CD14-positive monocyte (primary cell): ENCODE results near the gene RHEB. TPM values are rescaled to one million over a fixed set of nuclear protein-coding genes. Genes with fewer than 3 reads are reported as not detected.

ENCODE experiments used
- DNase-seq, 3 donors: peaks; one replicate each; pipeline ENCODE4 v3.0.0-alpha.2; 2011 to 2022
- H2AFZ ChIP-seq: 2 replicates; pipeline ENCODE4 v1.6.0; 2012; ENCODE audit warnings: mild to moderate bottlenecking, low read depth, low read length, inconsistent platforms; ENCODE audit not compliant: insufficient read depth, poor library complexity, severe bottlenecking
- H3K27ac ChIP-seq, 2 donors: 1 replicate in 1 of 2; 2 replicates in 1 of 2; pipeline ENCODE4 v1.5.1; 2012 to 2013; ENCODE audit warnings: low read length in 2 of 2, control low read depth in 1 of 2, inconsistent platforms in 1 of 2, low read depth in 1 of 2, mild to moderate bottlenecking in 1 of 2
- H3K27me3 ChIP-seq, 2 donors: one replicate each; pipeline versions ENCODE4 v1.6.0 to v1.6.1; 2011 to 2013; ENCODE audit warnings: low read length in 2 of 2; ENCODE audit not compliant: control insufficient read depth in 2 of 2, insufficient read depth in 2 of 2
- H3K36me3 ChIP-seq, 2 donors: replicated peaks in 1 of 2; 1 replicate in 1 of 2; 2 replicates in 1 of 2; pipeline versions ENCODE4 v1.5.1 to v1.6.1; 2012 to 2013; ENCODE audit warnings: low read length in 2 of 2, control low read depth in 1 of 2, inconsistent platforms in 1 of 2, mild to moderate bottlenecking in 1 of 2; ENCODE audit not compliant: insufficient read depth in 2 of 2, control insufficient read depth in 1 of 2
- H3K4me1 ChIP-seq, 2 donors: 1 replicate in 1 of 2; 2 replicates in 1 of 2; pipeline versions ENCODE4 v1.5.1 to v1.6.1; 2012 to 2013; ENCODE audit warnings: low read length in 2 of 2, control low read depth in 1 of 2, inconsistent platforms in 1 of 2, mild to moderate bottlenecking in 1 of 2, moderate library complexity in 1 of 2; ENCODE audit not compliant: insufficient read depth in 2 of 2, control insufficient read depth in 1 of 2
- H3K4me2 ChIP-seq: replicated peaks from 2 replicates; pipeline ENCODE3; 2012; ENCODE audit warnings: low read length, moderate library complexity, mild to moderate bottlenecking; ENCODE audit not compliant: poor library complexity, severe bottlenecking; ENCODE audit errors: extremely low read depth
- H3K4me3 ChIP-seq, 3 experiments: fragments of 200-600 bp in 1 of 3; sonication (generic) in 1 of 3; replicated peaks in 1 of 3; 1 replicate in 2 of 3; 2 replicates in 1 of 3; pipeline ENCODE4 v1.5.1; 2011 to 2013; ENCODE audit warnings: low read length in 3 of 3, mild to moderate bottlenecking in 3 of 3, control low read depth in 2 of 3, low read depth in 2 of 3, inconsistent platforms in 1 of 3, moderate library complexity in 1 of 3
- H3K79me2 ChIP-seq: 2 replicates; pipeline ENCODE4 v1.6.0; 2012; ENCODE audit warnings: mild to moderate bottlenecking, control low read depth, inconsistent platforms, low read length, moderate library complexity; ENCODE audit not compliant: insufficient read depth
- H3K9ac ChIP-seq: 2 replicates; pipeline ENCODE4 v1.6.0; 2017; ENCODE audit warnings: low read length, mild to moderate bottlenecking; ENCODE audit not compliant: insufficient read depth, poor library complexity, severe bottlenecking
- H3K9me3 ChIP-seq, 2 donors: replicated peaks in 1 of 2; 1 replicate in 1 of 2; 2 replicates in 1 of 2; pipeline versions ENCODE4 v1.5.1 to v1.6.1; 2012 to 2013; ENCODE audit warnings: low read length in 2 of 2, control low read depth in 1 of 2; ENCODE audit not compliant: control insufficient read depth in 1 of 2, insufficient read depth in 1 of 2
- H4K20me1 ChIP-seq: 2 replicates; pipeline ENCODE4 v1.6.0; 2012; ENCODE audit warnings: mild to moderate bottlenecking, low read length, control low read depth, moderate library complexity; ENCODE audit not compliant: insufficient read depth
- H3K27ac Mint-ChIP-seq, 7 donors: one replicate each; pipeline ENCODE4 v1.8.0; 2020; ENCODE audit warnings: mild to moderate bottlenecking in 7 of 7, mixed read lengths in 7 of 7, moderate library complexity in 6 of 7, inconsistent platforms in 2 of 7
- H3K27me3 Mint-ChIP-seq, 3 donors: one replicate each; pipeline ENCODE4 v1.8.0; 2021 to 2022; ENCODE audit warnings: low read depth in 3 of 3, mild to moderate bottlenecking in 3 of 3, mixed read lengths in 3 of 3, moderate library complexity in 3 of 3, inconsistent platforms in 1 of 3
- H3K36me3 Mint-ChIP-seq, 2 donors: one replicate each; pipeline ENCODE4 v1.8.0; 2020; ENCODE audit warnings: mixed read lengths in 2 of 2, inconsistent platforms in 1 of 2, mild to moderate bottlenecking in 1 of 2
- H3K4me1 Mint-ChIP-seq: one replicate; pipeline ENCODE4 v1.8.0; 2020; ENCODE audit warnings: mild to moderate bottlenecking, mixed read lengths
- H3K4me3 Mint-ChIP-seq, 2 donors: one replicate each; pipeline ENCODE4 v1.8.0; 2020; ENCODE audit warnings: mild to moderate bottlenecking in 2 of 2, mixed read lengths in 2 of 2, moderate library complexity in 1 of 2
- H3K9me3 Mint-ChIP-seq, 7 donors: one replicate each; pipeline ENCODE4 v1.8.0; 2020 to 2022; ENCODE audit warnings: mixed read lengths in 7 of 7, mild to moderate bottlenecking in 6 of 7, moderate library complexity in 6 of 7, inconsistent platforms in 2 of 7
- CTCF ChIP-seq: fragments of 200-600 bp; IDR thresholded peaks from one replicate; pipeline ENCODE4 v1.8.0; 2022; ENCODE audit warnings: antibody characterized with exemption, mild to moderate bottlenecking
- WGBS: methylation state at CpG from one replicate; pipeline ENCODE4 v1.1.5; 2013; ENCODE audit warnings: missing lambda C conversion rate; ENCODE audit not compliant: insufficient coverage; 5-methylcytosine and 5-hydroxymethylcytosine counted together
- intact Hi-C, 2 donors: fragments of 100-400 bp; cut with micrococcal nuclease; formaldehyde crosslinking; loops; one replicate each; pipeline versions ENCODE4 v1.15.0 to v1.15.1; 2023
- polyA plus RNA-seq, 3 donors: library from polyadenylated mRNA; depleted of rRNA in 1 of 3; unstranded in 2 of 3; stranded (reverse) in 1 of 3; fragments of 300-500 nt in 2 of 3; fragments of >200 nt in 1 of 3; fragmentation: Illumina TruSeq in 2 of 3; gene quantifications; 1 replicate in 2 of 3; 2 replicates in 1 of 3; pipeline ENCODE4 v1.2.3, GENCODE V29; 2012 to 2021

The RHEB gene
- polyA plus RNA-seq, 3 donors = 20.4 to 96.1 (median 95.8) TPM

- H3K27ac Mint-ChIP-seq = peak overlapping the region in 4 of 7 donors; percentile 20 to 87 (median 52)
- peaks cover 0 to 4% (median 0%) of the 10 kb centered on the region in 7 donors for H3K9me3 Mint-ChIP-seq
- H3K27me3 Mint-ChIP-seq = peaks cover 21 to 34% (median 25%) of the 10 kb centered on the region in 3 donors
- H3K79me2 ChIP-seq = no peaks in the 10 kb centered on the region
- H3K4me2 ChIP-seq = no peak overlapping the region
- no peak for DNase-seq
- no peak for TF ChIP-seq CTCF
- H2AFZ ChIP-seq = no peak overlapping the region
- intact Hi-C loops = no loop called here
- no peaks in the 10 kb centered on the region for H3K36me3 ChIP-seq
- H3K4me3 ChIP-seq = no peak overlapping the region
- H3K27me3 ChIP-seq = peaks cover 5 to 22% of the 10 kb centered on the region in 2 donors
- H3K4me1 Mint-ChIP-seq = peaks cover 27% of the 10 kb centered on the region
- H3K27ac ChIP-seq = no peak overlapping the region
- H3K36me3 Mint-ChIP-seq = no peaks in the 10 kb centered on the region
- no peaks in the 10 kb centered on the region for H4K20me1 ChIP-seq
- peaks cover 13 to 19% of the 10 kb centered on the region in 2 donors for H3K4me1 ChIP-seq
- no peaks in the 10 kb centered on the region for H3K9me3 ChIP-seq
- no peak overlapping the region for H3K9ac ChIP-seq
- WGBS = 84% methylated on average over 7 of the region's 10 CpGs
- peak overlapping the region in 1 of 2 donors; percentile 42 for H3K4me3 Mint-ChIP-seq
Measured at GRCh38 chr7:151440799-151441445, 78.8 kb downstream of the RHEB start.

- H3K4me1 ChIP-seq = peaks cover 13 to 19% of the 10 kb centered on the region in 2 donors
- Mint-ChIP-seq H3K36me3 (no peaks in the 10 kb centered on the region), H3K9me3 (peaks cover 0 to 4% (median 0%) of the 10 kb centered on the region in 7 donors), H3K4me1 (peaks cover 27% of the 10 kb centered on the region), H3K4me3 (peak within 1 kb of the TSS in 1 of 2 donors; percentile 74), H3K27me3 (peaks cover 21 to 34% (median 25%) of the 10 kb centered on the region in 3 donors), H3K27ac (peak within 1 kb of the TSS in 4 of 7 donors; percentile 10 to 87 (median 56))
- H2AFZ ChIP-seq = peak within 1 kb of the TSS; percentile 21
- intact Hi-C loops = no loop called here
- H3K4me2 ChIP-seq = peak within 1 kb of the TSS; percentile 46
- H3K27ac ChIP-seq = no peak within 1 kb of the TSS
- DNase-seq = no peak
- no peaks in the 10 kb centered on the region for H3K36me3 ChIP-seq
- H3K9ac ChIP-seq = no peak within 1 kb of the TSS
- peaks cover 5 to 22% of the 10 kb centered on the region in 2 donors for H3K27me3 ChIP-seq
- 26% methylated on average over 38 of the region's 51 CpGs for WGBS
- no peaks in the 10 kb centered on the region for H3K79me2 ChIP-seq
- no peaks in the 10 kb centered on the region for H3K9me3 ChIP-seq
- no peak within 1 kb of the TSS for H3K4me3 ChIP-seq
- no peak for TF ChIP-seq CTCF
- no peaks in the 10 kb centered on the region for H4K20me1 ChIP-seq
Measured at GRCh38 chr7:151439855-151440798, 79.6 kb downstream of the RHEB start, which contains the start of gene CRYGN. Gene CRYGN, minus strand, starts transcription at chr7:151440141. Its CDS starts 224 bp downstream, at chr7:151439917.
